ENCODE measurements around the gene AQP3. TPM values are rescaled to one million over a fixed set of nuclear protein-coding genes. Genes with fewer than 3 reads are reported as not detected.
"Not testable (repeated sequence)": the region's sequence is repeated elsewhere in the genome, so short reads cannot be mapped to it uniquely, and the experiment has no call there.

The AQP3 gene
- total RNA-seq, 1 donor from 2014 or later: 33.1 TPM

DNA sequence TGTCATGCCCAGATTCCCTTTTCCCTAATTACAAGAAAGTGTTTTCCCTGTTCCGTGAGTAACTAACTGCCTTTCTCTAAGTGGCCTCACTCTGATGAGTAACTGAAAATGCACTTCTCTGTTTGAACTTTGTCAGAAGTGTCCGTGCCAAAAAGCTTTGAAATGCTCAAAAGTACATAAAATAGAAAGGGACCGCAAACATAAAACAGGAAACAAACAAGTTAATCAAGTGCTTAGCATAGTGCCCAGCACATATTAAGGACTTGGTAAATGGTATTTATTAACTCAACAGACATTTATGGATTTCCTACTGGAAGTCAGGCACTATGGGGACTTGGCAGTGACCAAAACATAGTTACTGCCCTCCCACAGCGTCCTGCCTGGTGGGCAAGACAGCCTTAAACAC lies 22.3 kb downstream of the AQP3 start:
- Mint-ChIP-seq H3K4me3 (no peak overlapping the region), H3K4me1 (ENCODE audit: unreplicated experiment) (no peaks in the 10 kb centered on the region), H3K27ac (no peak overlapping the region), H3K36me3 (no peaks in the 10 kb centered on the region), H3K9me3 (no peaks in the 10 kb centered on the region), H3K27me3 (peaks cover 3% of the 10 kb centered on the region)
- DNase-seq (ENCODE audit: extremely low spot score, unreplicated experiment): no peak
- TF ChIP-seq, protein P1, sequence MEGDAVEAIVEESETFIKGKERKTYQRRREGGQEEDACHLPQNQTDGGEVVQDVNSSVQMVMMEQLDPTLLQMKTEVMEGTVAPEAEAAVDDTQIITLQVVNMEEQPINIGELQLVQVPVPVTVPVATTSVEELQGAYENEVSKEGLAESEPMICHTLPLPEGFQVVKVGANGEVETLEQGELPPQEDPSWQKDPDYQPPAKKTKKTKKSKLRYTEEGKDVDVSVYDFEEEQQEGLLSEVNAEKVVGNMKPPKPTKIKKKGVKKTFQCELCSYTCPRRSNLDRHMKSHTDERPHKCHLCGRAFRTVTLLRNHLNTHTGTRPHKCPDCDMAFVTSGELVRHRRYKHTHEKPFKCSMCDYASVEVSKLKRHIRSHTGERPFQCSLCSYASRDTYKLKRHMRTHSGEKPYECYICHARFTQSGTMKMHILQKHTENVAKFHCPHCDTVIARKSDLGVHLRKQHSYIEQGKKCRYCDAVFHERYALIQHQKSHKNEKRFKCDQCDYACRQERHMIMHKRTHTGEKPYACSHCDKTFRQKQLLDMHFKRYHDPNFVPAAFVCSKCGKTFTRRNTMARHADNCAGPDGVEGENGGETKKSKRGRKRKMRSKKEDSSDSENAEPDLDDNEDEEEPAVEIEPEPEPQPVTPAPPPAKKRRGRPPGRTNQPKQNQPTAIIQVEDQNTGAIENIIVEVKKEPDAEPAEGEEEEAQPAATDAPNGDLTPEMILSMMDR (conservative IDR thresholded peaks at IDR 0.05): no peak

DNA sequence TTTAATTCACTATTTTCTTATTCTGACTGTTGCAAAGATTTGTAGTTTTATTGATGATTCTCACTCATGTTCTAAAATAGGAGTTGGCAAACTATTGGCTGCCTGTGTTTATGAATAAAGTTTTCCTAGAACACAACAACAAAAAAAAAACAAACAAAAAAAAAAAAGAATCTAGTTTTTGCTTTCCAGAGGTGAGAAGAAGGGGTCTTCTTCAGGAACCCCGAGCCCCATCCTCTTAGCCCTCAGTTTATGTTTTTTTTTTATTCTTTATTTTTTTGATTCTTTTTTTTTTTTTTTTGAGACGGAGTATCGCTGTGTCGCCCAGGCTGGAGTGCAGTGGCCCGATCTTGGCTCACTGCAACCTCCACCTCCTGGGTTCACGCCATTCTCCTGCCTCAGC lies 22.9 kb downstream of the AQP3 start:
- H3K4me3 Mint-ChIP-seq; DNase-seq (ENCODE audit: extremely low spot score, unreplicated experiment); H3K27me3 Mint-ChIP-seq; H3K9me3 Mint-ChIP-seq; H3K36me3 Mint-ChIP-seq; H3K4me1 Mint-ChIP-seq (ENCODE audit: unreplicated experiment); H3K27ac Mint-ChIP-seq: not testable (repeated sequence)

DNA sequence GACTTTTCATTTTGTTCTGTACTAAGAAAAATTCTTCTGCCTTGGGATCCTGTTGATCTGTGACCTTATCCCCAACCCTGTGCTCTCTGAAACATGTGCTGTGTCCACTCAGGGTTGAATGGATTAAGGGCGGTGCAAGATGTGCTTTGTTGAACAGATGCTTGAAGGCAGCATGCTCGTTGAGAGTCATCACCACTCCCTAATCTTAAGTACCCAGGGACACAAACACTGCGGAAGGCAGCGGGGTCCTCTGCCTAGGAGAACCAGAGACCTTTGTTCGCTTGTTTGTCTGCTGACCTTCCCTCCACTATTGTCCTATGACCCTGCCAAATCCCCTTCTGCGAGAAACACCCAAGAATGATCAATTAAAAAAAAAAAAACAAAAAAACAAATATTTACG lies 23.4 kb downstream of the AQP3 start:
- H3K27ac Mint-ChIP-seq; H3K27me3 Mint-ChIP-seq; H3K4me3 Mint-ChIP-seq; H3K4me1 Mint-ChIP-seq (ENCODE audit: unreplicated experiment); DNase-seq (ENCODE audit: extremely low spot score, unreplicated experiment); H3K36me3 Mint-ChIP-seq; H3K9me3 Mint-ChIP-seq: not testable (repeated sequence)

DNA sequence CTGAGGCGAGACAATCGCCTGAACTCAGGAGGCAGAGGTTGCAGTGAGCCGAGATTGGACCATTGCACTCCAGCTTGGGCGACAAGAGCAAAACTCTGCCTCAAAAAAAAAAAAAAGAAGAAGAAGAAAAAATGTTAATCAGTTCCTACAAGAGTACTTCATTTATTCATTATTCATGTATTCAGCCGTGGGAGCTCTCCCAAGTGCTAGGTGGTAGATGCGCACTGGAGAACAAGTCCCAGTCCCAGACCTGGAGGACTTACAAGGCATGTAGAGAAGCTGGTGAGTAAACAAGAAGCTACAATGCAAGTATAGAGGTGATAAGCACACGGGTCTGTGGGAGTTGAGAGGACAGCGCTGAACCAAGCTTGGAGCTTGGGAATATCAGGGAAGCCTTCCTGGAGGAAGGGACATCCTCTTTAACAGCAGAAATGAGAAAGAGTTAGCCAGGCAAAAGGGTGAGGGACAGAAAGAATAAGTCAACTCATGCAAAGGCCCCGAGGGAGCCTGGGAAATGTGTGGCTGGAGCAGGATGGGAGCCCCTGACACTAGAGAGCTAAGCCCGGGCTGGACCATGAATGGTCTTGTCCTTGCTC lies 27.6 kb downstream of the AQP3 start:
- Mint-ChIP-seq H3K9me3 (no peaks in the 10 kb centered on the region), H3K27ac (no peak overlapping the region), H3K4me3 (no peak overlapping the region), H3K4me1 (ENCODE audit: unreplicated experiment) (peaks cover 13% of the 10 kb centered on the region), H3K27me3 (peaks cover 8% of the 10 kb centered on the region), H3K36me3 (no peaks in the 10 kb centered on the region)
- no peak for DNase-seq (ENCODE audit: extremely low spot score, unreplicated experiment)
- TF ChIP-seq, protein P1 (conservative IDR thresholded peaks at IDR 0.05): no peak

DNA sequence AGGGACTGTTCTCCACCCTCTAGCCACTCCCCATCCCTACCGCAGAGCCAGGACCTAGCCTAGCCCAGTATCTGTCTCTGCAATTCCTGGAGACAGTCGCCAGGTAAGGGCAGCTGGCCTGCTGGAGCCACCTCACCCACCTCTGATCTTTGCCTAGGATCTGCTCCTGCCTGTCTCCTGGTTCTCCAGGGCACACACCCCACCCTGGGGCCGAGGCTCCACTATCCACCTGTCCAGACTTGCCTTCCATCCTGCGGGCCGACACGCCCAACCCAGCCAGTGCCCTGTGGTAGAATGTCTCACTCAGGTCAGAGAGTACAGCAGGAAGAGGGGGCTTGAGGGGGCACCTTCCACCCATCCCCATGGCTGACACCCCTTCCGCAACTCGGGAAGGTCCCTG lies 29.3 kb downstream of the AQP3 start:
- TF ChIP-seq, protein P1 (conservative IDR thresholded peaks at IDR 0.05): no peak
- Mint-ChIP-seq H3K27me3 (peaks cover 8% of the 10 kb centered on the region), H3K27ac (no peak overlapping the region), H3K9me3 (no peaks in the 10 kb centered on the region), H3K36me3 (no peaks in the 10 kb centered on the region), H3K4me3 (no peak overlapping the region), H3K4me1 (ENCODE audit: unreplicated experiment) (peaks cover 13% of the 10 kb centered on the region)
- DNase-seq (ENCODE audit: extremely low spot score, unreplicated experiment): no peak

DNA sequence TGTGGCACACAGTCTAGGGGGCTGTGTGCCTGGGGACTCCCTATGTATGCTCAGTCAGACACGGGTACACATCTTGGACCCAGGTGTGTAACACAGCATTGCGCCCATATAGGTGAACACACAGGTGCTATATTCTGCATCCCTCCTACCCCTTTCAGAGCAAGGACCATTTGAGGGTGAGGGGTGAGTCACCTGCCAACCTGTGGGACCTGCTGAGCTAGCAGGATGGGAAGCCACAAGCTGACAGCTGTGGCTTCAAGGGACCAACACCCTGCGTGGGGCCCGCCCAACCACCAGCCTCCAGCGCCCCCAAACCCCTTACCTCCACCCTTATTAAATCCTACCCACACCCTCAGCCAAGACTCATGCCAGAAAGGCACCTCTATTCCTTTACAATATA lies 30.4 kb downstream of the AQP3 start:
- H3K4me3 Mint-ChIP-seq: peak overlapping the region; percentile 62
- H3K36me3 Mint-ChIP-seq: no peaks in the 10 kb centered on the region
- H3K27me3 Mint-ChIP-seq: peaks cover 8% of the 10 kb centered on the region
- peak overlapping the region; percentile 30 for H3K27ac Mint-ChIP-seq
- peaks cover 13% of the 10 kb centered on the region for H3K4me1 Mint-ChIP-seq (ENCODE audit: unreplicated experiment)
- H3K9me3 Mint-ChIP-seq: no peaks in the 10 kb centered on the region
- TF ChIP-seq, protein P1 (conservative IDR thresholded peaks at IDR 0.05): no peak
- DNase-seq (ENCODE audit: extremely low spot score, unreplicated experiment): no peak

All from type B pancreatic cell (in vitro differentiated cells).